ENCODE results near the gene DPP7. TPM values are rescaled to one million over a fixed set of nuclear protein-coding genes. Genes with fewer than 3 reads are reported as not detected.

DPP7 gene
- total and polyA plus RNA-seq, 2 experiments from 2014 or later = 134 to 145 TPM

DNA sequence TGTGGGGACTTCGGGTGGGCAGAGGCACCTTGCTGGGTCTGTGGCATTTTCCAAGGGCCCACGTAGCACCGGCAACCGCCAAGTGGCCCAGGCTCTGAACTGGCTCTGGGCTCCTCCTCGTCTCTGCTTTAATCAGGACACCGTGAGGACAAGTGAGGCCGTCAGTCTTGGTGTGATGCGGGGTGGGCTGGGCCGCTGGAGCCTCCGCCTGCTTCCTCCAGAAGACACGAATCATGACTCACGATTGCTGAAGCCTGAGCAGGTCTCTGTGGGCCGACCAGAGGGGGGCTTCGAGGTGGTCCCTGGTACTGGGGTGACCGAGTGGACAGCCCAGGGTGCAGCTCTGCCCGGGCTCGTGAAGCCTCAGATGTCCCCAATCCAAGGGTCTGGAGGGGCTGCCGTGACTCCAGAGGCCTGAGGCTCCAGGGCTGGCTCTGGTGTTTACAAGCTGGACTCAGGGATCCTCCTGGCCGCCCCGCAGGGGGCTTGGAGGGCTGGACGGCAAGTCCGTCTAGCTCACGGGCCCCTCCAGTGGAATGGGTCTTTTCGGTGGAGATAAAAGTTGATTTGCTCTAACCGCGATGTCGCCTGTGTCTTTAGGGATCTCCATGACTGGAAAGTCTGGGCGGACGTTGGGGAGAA is 5.8 kb downstream of the DPP7 start:
- in situ Hi-C loops (cut with MboI) = loop anchor here (25.0 kb wide), 1 partner anchor 304 kb away; the partner anchor contains the start of genes EXD3 and NOXA1
- TF ChIP-seq EZH2 (IDR thresholded peaks at IDR 0.05; ENCODE audit: insufficient read depth, poor library complexity, severe bottlenecking) (no peak), EZH2phosphoT487 (IDR thresholded peaks at IDR 0.05; ENCODE audit: insufficient read depth, low read depth) (no peak)
- no peak for DNase-seq

GRCh38 chr9:137107982-137108381 is 6.6 kb downstream of the DPP7 start:
- in situ Hi-C loops (cut with MboI) = loop anchor here (25.0 kb wide), 1 partner anchor 304 kb away; the partner anchor contains the start of genes EXD3 and NOXA1
- H3K4me3 ChIP-seq = no peak overlapping the region

More for the DNA sequence above, 5.8 kb downstream of the DPP7 start:
- Histone ChIP-seq H3K9me2 (ENCODE audit: insufficient read depth) (no peaks in the 10 kb centered on the region), H3K36me3 (ENCODE audit: low read depth) (no peaks in the 10 kb centered on the region), H2AFZ (no peak overlapping the region), H3K27ac (no peak overlapping the region), H3K4me2 (ENCODE audit: unreplicated experiment) (no peak overlapping the region), H3K9me3 (ENCODE audit: low read depth) (no peaks in the 10 kb centered on the region), H3K79me2 (ENCODE audit: insufficient read depth) (no peaks in the 10 kb centered on the region), H3K4me1 (ENCODE audit: insufficient read depth) (no peaks in the 10 kb centered on the region), H3F3A (ENCODE audit: insufficient read depth) (no peaks in the 10 kb centered on the region), H4K20me1 (ENCODE audit: insufficient read depth) (no peaks in the 10 kb centered on the region), H3K4me3 (no peak overlapping the region), H3K27me3 (replicated peaks; ENCODE audit: insufficient read depth) (no peaks in the 10 kb centered on the region), H3K9ac (no peak overlapping the region)
- 87 to 89% methylated on average over 28 to 29 of the region's 29 CpGs for WGBS, 2 experiments (ENCODE audit: low coverage in 1 of 2, low lambda C conversion rate in 2 of 2, missing lambda C conversion rate in 2 of 2)

GRCh38 chr9:137107312-137107921 is 7.1 kb downstream of the DPP7 start:
- Histone ChIP-seq H3K79me2 (ENCODE audit: insufficient read depth) (no peaks in the 10 kb centered on the region), H3K9ac (no peak overlapping the region), H3K27me3 (replicated peaks; ENCODE audit: insufficient read depth) (no peaks in the 10 kb centered on the region), H3K4me1 (ENCODE audit: insufficient read depth) (no peaks in the 10 kb centered on the region), H3K27ac (no peak overlapping the region), H3K4me3 (no peak overlapping the region), H3K36me3 (ENCODE audit: low read depth) (no peaks in the 10 kb centered on the region; the same call in 1 of the 2 replicates), H3K9me3 (ENCODE audit: low read depth) (no peaks in the 10 kb centered on the region), H4K20me1 (ENCODE audit: insufficient read depth) (no peaks in the 10 kb centered on the region), H2AFZ (no peak overlapping the region), H3K9me2 (ENCODE audit: insufficient read depth) (no peaks in the 10 kb centered on the region), H3F3A (ENCODE audit: insufficient read depth) (no peaks in the 10 kb centered on the region), H3K4me2 (ENCODE audit: unreplicated experiment) (no peak overlapping the region)
- in situ Hi-C loops (cut with MboI) = loop anchor here (25.0 kb wide), 1 partner anchor 305 kb away; the partner anchor contains the start of genes EXD3 and NOXA1
- TF ChIP-seq EZH2 (IDR thresholded peaks at IDR 0.05; ENCODE audit: insufficient read depth, poor library complexity, severe bottlenecking) (no peak), EZH2phosphoT487 (IDR thresholded peaks at IDR 0.05; ENCODE audit: insufficient read depth, low read depth) (no peak)
- DNase-seq = no peak
- 90 to 92% methylated on average over 24 to 27 of the region's 27 CpGs for WGBS, 2 experiments (ENCODE audit: low coverage in 1 of 2, low lambda C conversion rate in 2 of 2, missing lambda C conversion rate in 2 of 2)

More at GRCh38 chr9:137107982-137108381, 6.6 kb downstream of the DPP7 start:
- Histone ChIP-seq H3K27ac (no peak overlapping the region), H3K9ac (no peak overlapping the region), H2AFZ (no peak overlapping the region), H3K4me2 (ENCODE audit: unreplicated experiment) (no peak overlapping the region), H3K9me2 (ENCODE audit: insufficient read depth) (no peaks in the 10 kb centered on the region), H3K9me3 (ENCODE audit: low read depth) (no peaks in the 10 kb centered on the region), H3K27me3 (replicated peaks; ENCODE audit: insufficient read depth) (no peaks in the 10 kb centered on the region), H3F3A (ENCODE audit: insufficient read depth) (no peaks in the 10 kb centered on the region), H3K36me3 (ENCODE audit: low read depth) (no peaks in the 10 kb centered on the region), H4K20me1 (ENCODE audit: insufficient read depth) (no peaks in the 10 kb centered on the region), H3K79me2 (ENCODE audit: insufficient read depth) (no peaks in the 10 kb centered on the region), H3K4me1 (ENCODE audit: insufficient read depth) (no peaks in the 10 kb centered on the region)
- WGBS, 2 experiments (ENCODE audit: low coverage in 1 of 2, low lambda C conversion rate in 2 of 2, missing lambda C conversion rate in 2 of 2) = 95 to 96% methylated on average over 17 of the region's 17 CpGs
- TF ChIP-seq EZH2 (IDR thresholded peaks at IDR 0.05; ENCODE audit: insufficient read depth, poor library complexity, severe bottlenecking) = no peak
- TF ChIP-seq EZH2phosphoT487 (IDR thresholded peaks at IDR 0.05; ENCODE audit: insufficient read depth, low read depth) = no peak
- no peak for DNase-seq

DNA sequence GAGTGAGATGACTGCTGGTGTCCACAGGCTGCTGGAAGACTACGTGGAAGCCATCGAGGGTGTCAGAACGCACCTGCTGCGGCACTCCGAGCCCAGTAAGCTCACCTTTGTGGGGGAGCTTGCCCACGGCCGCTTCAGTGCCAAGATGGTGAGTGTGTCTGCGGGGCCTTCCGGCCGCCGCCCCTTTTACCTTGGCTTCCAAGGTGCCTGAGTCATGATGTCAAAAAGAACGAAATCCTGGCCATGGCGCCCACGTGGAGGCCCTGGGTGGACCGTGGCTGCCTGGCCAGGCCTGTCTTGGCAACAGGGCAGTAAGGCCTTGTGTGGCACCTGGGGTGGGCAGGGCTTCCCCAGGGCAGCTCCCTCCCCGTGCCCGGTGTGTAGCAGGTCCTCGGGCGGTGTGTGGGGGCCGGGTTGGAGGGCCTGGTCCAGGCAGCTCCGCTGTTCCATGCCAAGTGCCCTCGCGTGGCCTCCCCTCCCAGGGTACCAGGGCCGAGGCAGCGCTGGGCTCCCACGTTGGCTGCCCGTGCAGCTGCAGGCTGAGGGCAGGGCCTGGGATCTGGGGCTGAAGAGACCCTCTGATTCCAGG is 7.8 kb downstream of the DPP7 start:
- Histone ChIP-seq H3K27ac (no peak overlapping the region), H3K9ac (no peak overlapping the region), H3K4me3 (no peak overlapping the region), H3K9me2 (ENCODE audit: insufficient read depth) (no peaks in the 10 kb centered on the region), H3K4me2 (ENCODE audit: unreplicated experiment) (no peak overlapping the region), H2AFZ (no peak overlapping the region), H4K20me1 (ENCODE audit: insufficient read depth) (no peaks in the 10 kb centered on the region), H3K9me3 (ENCODE audit: low read depth) (no peaks in the 10 kb centered on the region), H3K36me3 (ENCODE audit: low read depth) (no peaks in the 10 kb centered on the region; the same call in 1 of the 2 replicates), H3F3A (ENCODE audit: insufficient read depth) (no peaks in the 10 kb centered on the region), H3K27me3 (replicated peaks; ENCODE audit: insufficient read depth) (no peaks in the 10 kb centered on the region), H3K4me1 (ENCODE audit: insufficient read depth) (no peaks in the 10 kb centered on the region), H3K79me2 (ENCODE audit: insufficient read depth) (no peaks in the 10 kb centered on the region)
- no peak for DNase-seq
- in situ Hi-C loops (cut with MboI) = loop anchor here (25.0 kb wide), 1 partner anchor 306 kb away; the partner anchor contains the start of genes EXD3 and NOXA1
- 89% methylated on average over 18 to 27 of the region's 27 CpGs for WGBS, 2 experiments (ENCODE audit: low coverage in 1 of 2, low lambda C conversion rate in 2 of 2, missing lambda C conversion rate in 2 of 2)
- TF ChIP-seq EZH2phosphoT487 (IDR thresholded peaks at IDR 0.05; ENCODE audit: insufficient read depth, low read depth) = no peak
- TF ChIP-seq EZH2 (IDR thresholded peaks at IDR 0.05; ENCODE audit: insufficient read depth, poor library complexity, severe bottlenecking) = no peak

Data from GM23248 (cell line).